HepG2 (cell line): ENCODE data around the gene IL27RA. TPM values are rescaled to one million over a fixed set of nuclear protein-coding genes. Genes with fewer than 3 reads are reported as not detected.

Experiments
- IKZF1 ChIP-seq: fragments of 450-650 bp; IDR thresholded peaks from 2 replicates; pipeline ENCODE4 v1.7.1; 2016
- IRF1 ChIP-seq: sonication (generic); formaldehyde crosslinking; IDR thresholded peaks from 2 replicates; pipeline ENCODE4 v1.4.0; 2020; ENCODE audit warnings: low read depth, mild to moderate bottlenecking, missing genetic modification reagents
- KMT2A ChIP-seq: sonication (generic); formaldehyde crosslinking; IDR thresholded peaks from 2 replicates; pipeline ENCODE4 v1.4.0; 2020; ENCODE audit warnings: missing genetic modification reagents
- LCORL ChIP-seq, 2 experiments: fragments of 450-650 bp in 1 of 2; sonication (generic) in 1 of 2; formaldehyde crosslinking in 1 of 2; IDR thresholded peaks; 2 replicates each; pipeline versions ENCODE4 v1.5.0 to v1.6.1; 2017 to 2020; ENCODE audit warnings: antibody characterized with exemption in 1 of 2, missing genetic modification reagents in 1 of 2
- MAFK ChIP-seq, 2 experiments: IDR thresholded peaks in 1 of 2; conservative IDR thresholded peaks in 1 of 2; 2 replicates each; pipeline ENCODE4 v1.6.1; 2011; ENCODE audit warnings: improper control_type of control experiment in 2 of 2, low read length in 2 of 2
- MTF2 ChIP-seq: sonication (generic); formaldehyde crosslinking; IDR thresholded peaks from 2 replicates; pipeline ENCODE4 v1.5.0; 2020; ENCODE audit warnings: missing genetic modification reagents, borderline replicate concordance
- NCOA1 ChIP-seq: sonication (generic); formaldehyde crosslinking; IDR thresholded peaks from 2 replicates; pipeline ENCODE4 v1.9.0; 2021; ENCODE audit warnings: missing genetic modification reagents
- NFIC ChIP-seq: IDR thresholded peaks from 2 replicates; pipeline ENCODE4 v1.6.1; 2012; ENCODE audit warnings: mild to moderate bottlenecking, low read length, inconsistent platforms
- RNF219 ChIP-seq: sonication (generic); formaldehyde crosslinking; IDR thresholded peaks from 2 replicates; pipeline ENCODE4 v1.5.0; 2020; ENCODE audit warnings: mild to moderate bottlenecking, missing genetic modification reagents
- SOX5 ChIP-seq: IDR thresholded peaks from 2 replicates; pipeline ENCODE4 v1.6.1; 2016; ENCODE audit warnings: borderline replicate concordance
- SP4 ChIP-seq: sonication (generic); formaldehyde crosslinking; IDR thresholded peaks from 2 replicates; pipeline ENCODE4 v1.8.1; 2023; ENCODE audit warnings: mild to moderate bottlenecking, missing genetic modification reagents
- TP53 ChIP-seq: sonication (generic); formaldehyde crosslinking; conservative IDR thresholded peaks from 2 replicates; pipeline ENCODE4 v1.4.0; 2020; ENCODE audit warnings: missing genetic modification reagents
- WIZ ChIP-seq: sonication (generic); formaldehyde crosslinking; IDR thresholded peaks from 2 replicates; pipeline ENCODE4 v1.5.1; 2020; ENCODE audit warnings: mild to moderate bottlenecking, missing genetic modification reagents
- YEATS4 ChIP-seq: sonication (generic); formaldehyde crosslinking; IDR thresholded peaks from 2 replicates; pipeline ENCODE4 v1.4.0; 2020; ENCODE audit warnings: missing genetic modification reagents, borderline replicate concordance
- ZNF335 ChIP-seq: sonication (generic); formaldehyde crosslinking; IDR thresholded peaks from 2 replicates; pipeline ENCODE4 v1.4.0; 2020; ENCODE audit warnings: missing genetic modification reagents
- ZNF501 ChIP-seq: sonication (generic); formaldehyde crosslinking; IDR thresholded peaks from 2 replicates; pipeline ENCODE4 v1.5.1; 2020; ENCODE audit warnings: mild to moderate bottlenecking, moderate library complexity, missing genetic modification reagents
- ZNF569 ChIP-seq: sonication (generic); formaldehyde crosslinking; IDR thresholded peaks from 2 replicates; pipeline ENCODE4 v1.5.0; 2020; ENCODE audit warnings: mild to moderate bottlenecking, missing genetic modification reagents, moderate library complexity, borderline replicate concordance
- ZNF572 ChIP-seq: sonication (generic); formaldehyde crosslinking; IDR thresholded peaks from 2 replicates; pipeline ENCODE4 v1.5.1; 2020; ENCODE audit warnings: mild to moderate bottlenecking, missing genetic modification reagents
- ZNF781 ChIP-seq: sonication (generic); formaldehyde crosslinking; IDR thresholded peaks from 2 replicates; pipeline ENCODE4 v1.5.1; 2020; ENCODE audit warnings: borderline replicate concordance, mild to moderate bottlenecking, missing genetic modification reagents; ENCODE audit errors: not compliant biosample characterization
- polyA plus RNA-seq, 8 experiments: library from polyadenylated mRNA; depleted of rRNA in 3 of 8; stranded (reverse) in 7 of 8; unstranded in 1 of 8; fragments of >200 nt; fragmentation: Illumina TruSeq in 4 of 8; extraction: Trizol in 4 of 8; gene quantifications; 2 replicates each; pipeline versions ENCODE4 v1.2.1 to v1.2.3, GENCODE V29; 2011 to 2016; ENCODE audit warnings: low read depth in 4 of 8, missing spikeins in 1 of 8, mixed read lengths in 1 of 8; ENCODE audit not compliant: insufficient read depth in 1 of 8
- total RNA-seq, 5 experiments: library from RNA; depleted of rRNA; stranded (reverse); fragments of >200 nt; fragmentation: Illumina TruSeq; extraction: Trizol; gene quantifications; 2 replicates each; pipeline ENCODE4 v1.2.3, GENCODE V29; 2016; ENCODE audit warnings: low read depth in 1 of 5
- TF ChIP-seq, protein P1 (sequence below): sonication (generic); formaldehyde crosslinking; IDR thresholded peaks from 2 replicates; pipeline ENCODE4 v1.5.0; 2020; ENCODE audit warnings: mild to moderate bottlenecking, missing genetic modification reagents
- TF ChIP-seq, protein P2 (sequence below): IDR thresholded peaks from 2 replicates; pipeline ENCODE4 v1.6.1; 2016; ENCODE audit warnings: mild to moderate bottlenecking
- TF ChIP-seq, protein P3 (sequence below), 2 experiments: fragments of 450-650 bp in 1 of 2; sonication (generic) in 1 of 2; formaldehyde crosslinking; IDR thresholded peaks; 2 replicates each; pipeline versions ENCODE4 v1.5.0 to v1.8.0; 2020 to 2022; ENCODE audit warnings: mild to moderate bottlenecking in 1 of 2, missing genetic modification reagents in 1 of 2

The IL27RA gene
- total and polyA plus RNA-seq, 2 of the 13 experiments (the other 11 are each of a cell fraction or from before 2014, with no cell fraction given) = 3.5 to 8.1 TPM

DNA sequence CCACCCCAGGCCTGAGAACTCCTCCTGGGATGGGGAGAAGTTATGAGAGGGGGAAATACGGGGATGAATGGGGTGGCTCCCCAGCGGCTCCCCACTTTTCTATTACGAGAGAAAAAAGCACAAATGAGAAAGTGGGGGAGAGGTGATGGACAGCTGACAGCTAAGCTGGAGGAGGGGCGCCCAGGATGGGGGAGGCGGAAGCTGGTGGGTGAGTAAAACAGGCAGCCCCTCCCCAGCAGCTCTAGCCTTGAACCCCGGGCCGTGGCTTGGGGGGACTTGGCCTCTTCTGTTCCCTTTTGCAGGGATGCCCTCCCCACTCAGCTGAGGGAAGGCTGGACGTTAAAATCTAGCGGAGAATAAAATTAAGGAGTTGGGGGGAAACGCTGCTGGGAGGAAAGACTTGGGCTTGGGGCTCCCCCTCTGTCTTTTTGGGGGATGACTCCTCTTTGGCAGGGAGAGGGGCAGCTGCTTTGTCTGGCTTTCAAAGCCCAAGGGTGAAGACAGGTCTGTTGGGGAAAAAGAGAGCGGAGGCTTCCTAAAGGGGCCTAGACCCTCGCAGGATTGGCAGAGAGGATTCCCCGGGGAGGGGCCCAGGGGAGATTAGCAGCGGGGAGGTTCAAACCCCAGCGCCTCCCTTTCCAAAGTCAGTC is 60.4 kb downstream of the IL27RA start (continued):
- TF ChIP-seq NFIC = no peak
- TF ChIP-seq WIZ (CRISPR knock-in tag) = no peak
- no peak for TF ChIP-seq ZNF572 (CRISPR knock-in tag)
- TF ChIP-seq MTF2 (CRISPR knock-in tag) = no peak
- no peak for TF ChIP-seq MAFK (conservative IDR thresholded peaks at IDR 0.05 in 1 of 2, IDR thresholded peaks at IDR 0.05 in 1 of 2; ENCODE audit: low read length in 2 of 2)
- no peak for TF ChIP-seq ZNF569
- TF ChIP-seq, protein P1, sequence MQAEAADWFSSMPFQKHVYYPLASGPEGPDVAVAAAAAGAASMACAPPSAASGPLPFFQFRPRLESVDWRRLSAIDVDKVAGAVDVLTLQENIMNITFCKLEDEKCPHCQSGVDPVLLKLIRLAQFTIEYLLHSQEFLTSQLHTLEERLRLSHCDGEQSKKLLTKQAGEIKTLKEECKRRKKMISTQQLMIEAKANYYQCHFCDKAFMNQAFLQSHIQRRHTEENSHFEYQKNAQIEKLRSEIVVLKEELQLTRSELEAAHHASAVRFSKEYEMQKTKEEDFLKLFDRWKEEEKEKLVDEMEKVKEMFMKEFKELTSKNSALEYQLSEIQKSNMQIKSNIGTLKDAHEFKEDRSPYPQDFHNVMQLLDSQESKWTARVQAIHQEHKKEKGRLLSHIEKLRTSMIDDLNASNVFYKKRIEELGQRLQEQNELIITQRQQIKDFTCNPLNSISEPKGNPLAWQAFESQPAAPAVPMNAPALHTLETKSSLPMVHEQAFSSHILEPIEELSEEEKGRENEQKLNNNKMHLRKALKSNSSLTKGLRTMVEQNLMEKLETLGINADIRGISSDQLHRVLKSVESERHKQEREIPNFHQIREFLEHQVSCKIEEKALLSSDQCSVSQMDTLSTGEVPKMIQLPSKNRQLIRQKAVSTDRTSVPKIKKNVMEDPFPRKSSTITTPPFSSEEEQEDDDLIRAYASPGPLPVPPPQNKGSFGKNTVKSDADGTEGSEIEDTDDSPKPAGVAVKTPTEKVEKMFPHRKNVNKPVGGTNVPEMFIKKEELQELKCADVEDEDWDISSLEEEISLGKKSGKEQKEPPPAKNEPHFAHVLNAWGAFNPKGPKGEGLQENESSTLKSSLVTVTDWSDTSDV (CRISPR knock-in tag) = no peak
- no peak for TF ChIP-seq KMT2A (CRISPR knock-in tag)
- TF ChIP-seq ZNF501 (CRISPR knock-in tag) = no peak
- TF ChIP-seq TP53 (CRISPR knock-in tag) = no peak
- no peak for TF ChIP-seq RNF219 (CRISPR knock-in tag)
- no peak for TF ChIP-seq SOX5 (CRISPR knock-in tag)
- TF ChIP-seq ZNF335 (CRISPR knock-in tag) = no peak
- TF ChIP-seq NCOA1 (CRISPR knock-in tag) = no peak
- TF ChIP-seq YEATS4 (CRISPR knock-in tag) = 0 out of 2 replicates have a peak, but pooled peaks have one; percentile 9
- TF ChIP-seq IRF1 (CRISPR knock-in tag) = no peak
- TF ChIP-seq ZNF781 = no peak
- TF ChIP-seq SP4 (CRISPR knock-in tag) = no peak
- TF ChIP-seq LCORL (IDR thresholded peaks at IDR 0.05) = no peak
- TF ChIP-seq LCORL (CRISPR knock-in tag; IDR thresholded peaks at IDR 0.05) = peak; percentile 3; the same call in 1 of the 2 replicates
- TF ChIP-seq IKZF1 = no peak
- TF ChIP-seq, protein P2, sequence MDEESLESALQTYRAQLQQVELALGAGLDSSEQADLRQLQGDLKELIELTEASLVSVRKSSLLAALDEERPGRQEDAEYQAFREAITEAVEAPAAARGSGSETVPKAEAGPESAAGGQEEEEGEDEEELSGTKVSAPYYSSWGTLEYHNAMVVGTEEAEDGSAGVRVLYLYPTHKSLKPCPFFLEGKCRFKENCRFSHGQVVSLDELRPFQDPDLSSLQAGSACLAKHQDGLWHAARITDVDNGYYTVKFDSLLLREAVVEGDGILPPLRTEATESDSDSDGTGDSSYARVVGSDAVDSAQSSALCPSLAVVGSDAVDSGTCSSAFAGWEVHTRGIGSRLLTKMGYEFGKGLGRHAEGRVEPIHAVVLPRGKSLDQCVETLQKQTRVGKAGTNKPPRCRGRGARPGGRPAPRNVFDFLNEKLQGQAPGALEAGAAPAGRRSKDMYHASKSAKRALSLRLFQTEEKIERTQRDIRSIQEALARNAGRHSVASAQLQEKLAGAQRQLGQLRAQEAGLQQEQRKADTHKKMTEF (CRISPR knock-in tag) = peak; percentile 20; the same call in 1 of the 2 replicates
- TF ChIP-seq, protein P3, sequence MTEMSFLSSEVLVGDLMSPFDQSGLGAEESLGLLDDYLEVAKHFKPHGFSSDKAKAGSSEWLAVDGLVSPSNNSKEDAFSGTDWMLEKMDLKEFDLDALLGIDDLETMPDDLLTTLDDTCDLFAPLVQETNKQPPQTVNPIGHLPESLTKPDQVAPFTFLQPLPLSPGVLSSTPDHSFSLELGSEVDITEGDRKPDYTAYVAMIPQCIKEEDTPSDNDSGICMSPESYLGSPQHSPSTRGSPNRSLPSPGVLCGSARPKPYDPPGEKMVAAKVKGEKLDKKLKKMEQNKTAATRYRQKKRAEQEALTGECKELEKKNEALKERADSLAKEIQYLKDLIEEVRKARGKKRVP (CRISPR knock-in tag; IDR thresholded peaks at IDR 0.05) = no peak
